Measurements from ENCODE around the gene MASP1. TPM values are rescaled to one million over a fixed set of nuclear protein-coding genes. Genes with fewer than 3 reads are reported as not detected.

Gene MASP1
- polyA plus RNA-seq, 1 donor from 2014 or later: 0.19 TPM

DNA sequence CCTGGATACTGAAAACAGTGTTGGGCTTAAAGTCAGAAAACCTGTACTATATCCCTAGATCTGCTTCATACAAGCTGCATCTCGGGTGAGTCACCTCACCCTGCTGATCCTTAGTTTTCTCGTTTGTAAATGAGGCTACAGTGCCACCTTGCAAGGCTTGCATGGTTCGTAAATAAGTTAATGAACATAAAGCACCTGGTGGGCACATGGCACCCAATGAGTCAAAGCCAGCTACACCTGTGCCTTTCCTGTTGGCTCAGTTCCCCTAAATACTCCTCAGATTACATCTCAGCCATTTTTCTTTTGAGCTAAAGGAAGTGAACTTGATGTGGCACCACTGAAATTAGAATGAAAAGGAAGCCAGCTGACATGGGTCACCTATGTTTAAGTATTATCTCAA lies 67.7 kb downstream of the MASP1 start:
- no peaks in the 10 kb centered on the region for H3F3A ChIP-seq (ENCODE audit: insufficient read depth, low read length, poor library complexity, severe bottlenecking)
- H3K79me2 ChIP-seq (replicated peaks; ENCODE audit: insufficient read depth, low read length): no peaks in the 10 kb centered on the region
- no peak overlapping the region for H3K27ac ChIP-seq (ENCODE audit: low read length)
- H3K9me3 ChIP-seq (ENCODE audit: low read length): no peaks in the 10 kb centered on the region
- no peak overlapping the region for H3K9ac ChIP-seq (ENCODE audit: low read length)
- TF ChIP-seq EP300 (conservative IDR thresholded peaks at IDR 0.05; ENCODE audit: poor library complexity, severe bottlenecking) (no peak), SMC3 (conservative IDR thresholded peaks at IDR 0.05; ENCODE audit: poor library complexity) (no peak), POLR2AphosphoS5 (IDR thresholded peaks at IDR 0.05) (no peak), MXI1 (conservative IDR thresholded peaks at IDR 0.05; ENCODE audit: poor library complexity, severe bottlenecking) (no peak), TAF1 (IDR thresholded peaks at IDR 0.05; ENCODE audit: low read depth) (no peak), EZH2 (IDR thresholded peaks at IDR 0.05; ENCODE audit: borderline replicate concordance, insufficient read depth, low read length, poor library complexity, severe bottlenecking) (no peak), RAD21 (conservative IDR thresholded peaks at IDR 0.05) (no peak)
- TF ChIP-seq, protein P1, sequence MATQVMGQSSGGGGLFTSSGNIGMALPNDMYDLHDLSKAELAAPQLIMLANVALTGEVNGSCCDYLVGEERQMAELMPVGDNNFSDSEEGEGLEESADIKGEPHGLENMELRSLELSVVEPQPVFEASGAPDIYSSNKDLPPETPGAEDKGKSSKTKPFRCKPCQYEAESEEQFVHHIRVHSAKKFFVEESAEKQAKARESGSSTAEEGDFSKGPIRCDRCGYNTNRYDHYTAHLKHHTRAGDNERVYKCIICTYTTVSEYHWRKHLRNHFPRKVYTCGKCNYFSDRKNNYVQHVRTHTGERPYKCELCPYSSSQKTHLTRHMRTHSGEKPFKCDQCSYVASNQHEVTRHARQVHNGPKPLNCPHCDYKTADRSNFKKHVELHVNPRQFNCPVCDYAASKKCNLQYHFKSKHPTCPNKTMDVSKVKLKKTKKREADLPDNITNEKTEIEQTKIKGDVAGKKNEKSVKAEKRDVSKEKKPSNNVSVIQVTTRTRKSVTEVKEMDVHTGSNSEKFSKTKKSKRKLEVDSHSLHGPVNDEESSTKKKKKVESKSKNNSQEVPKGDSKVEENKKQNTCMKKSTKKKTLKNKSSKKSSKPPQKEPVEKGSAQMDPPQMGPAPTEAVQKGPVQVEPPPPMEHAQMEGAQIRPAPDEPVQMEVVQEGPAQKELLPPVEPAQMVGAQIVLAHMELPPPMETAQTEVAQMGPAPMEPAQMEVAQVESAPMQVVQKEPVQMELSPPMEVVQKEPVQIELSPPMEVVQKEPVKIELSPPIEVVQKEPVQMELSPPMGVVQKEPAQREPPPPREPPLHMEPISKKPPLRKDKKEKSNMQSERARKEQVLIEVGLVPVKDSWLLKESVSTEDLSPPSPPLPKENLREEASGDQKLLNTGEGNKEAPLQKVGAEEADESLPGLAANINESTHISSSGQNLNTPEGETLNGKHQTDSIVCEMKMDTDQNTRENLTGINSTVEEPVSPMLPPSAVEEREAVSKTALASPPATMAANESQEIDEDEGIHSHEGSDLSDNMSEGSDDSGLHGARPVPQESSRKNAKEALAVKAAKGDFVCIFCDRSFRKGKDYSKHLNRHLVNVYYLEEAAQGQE (IDR thresholded peaks at IDR 0.05; ENCODE audit: borderline replicate concordance): no peak
- TF ChIP-seq, protein P2, sequence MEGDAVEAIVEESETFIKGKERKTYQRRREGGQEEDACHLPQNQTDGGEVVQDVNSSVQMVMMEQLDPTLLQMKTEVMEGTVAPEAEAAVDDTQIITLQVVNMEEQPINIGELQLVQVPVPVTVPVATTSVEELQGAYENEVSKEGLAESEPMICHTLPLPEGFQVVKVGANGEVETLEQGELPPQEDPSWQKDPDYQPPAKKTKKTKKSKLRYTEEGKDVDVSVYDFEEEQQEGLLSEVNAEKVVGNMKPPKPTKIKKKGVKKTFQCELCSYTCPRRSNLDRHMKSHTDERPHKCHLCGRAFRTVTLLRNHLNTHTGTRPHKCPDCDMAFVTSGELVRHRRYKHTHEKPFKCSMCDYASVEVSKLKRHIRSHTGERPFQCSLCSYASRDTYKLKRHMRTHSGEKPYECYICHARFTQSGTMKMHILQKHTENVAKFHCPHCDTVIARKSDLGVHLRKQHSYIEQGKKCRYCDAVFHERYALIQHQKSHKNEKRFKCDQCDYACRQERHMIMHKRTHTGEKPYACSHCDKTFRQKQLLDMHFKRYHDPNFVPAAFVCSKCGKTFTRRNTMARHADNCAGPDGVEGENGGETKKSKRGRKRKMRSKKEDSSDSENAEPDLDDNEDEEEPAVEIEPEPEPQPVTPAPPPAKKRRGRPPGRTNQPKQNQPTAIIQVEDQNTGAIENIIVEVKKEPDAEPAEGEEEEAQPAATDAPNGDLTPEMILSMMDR (IDR thresholded peaks at IDR 0.05; ENCODE audit: poor library complexity, severe bottlenecking): no peak
- no peaks in the 10 kb centered on the region for H3K36me3 ChIP-seq (ENCODE audit: insufficient read depth, low read length)
- H3K4me3 ChIP-seq (ENCODE audit: low read length): no peak overlapping the region
- H3K27me3 ChIP-seq (ENCODE audit: insufficient read depth, low read depth, low read length): no peaks in the 10 kb centered on the region
- H3K4me2 ChIP-seq (ENCODE audit: low read length): no peak overlapping the region
- no peaks in the 10 kb centered on the region for H4K20me1 ChIP-seq (ENCODE audit: insufficient read depth)
- no peaks in the 10 kb centered on the region for H3K9me2 ChIP-seq (ENCODE audit: insufficient read depth, low read length)
- no peak overlapping the region for H2AFZ ChIP-seq (ENCODE audit: low read depth, low read length)

DNA sequence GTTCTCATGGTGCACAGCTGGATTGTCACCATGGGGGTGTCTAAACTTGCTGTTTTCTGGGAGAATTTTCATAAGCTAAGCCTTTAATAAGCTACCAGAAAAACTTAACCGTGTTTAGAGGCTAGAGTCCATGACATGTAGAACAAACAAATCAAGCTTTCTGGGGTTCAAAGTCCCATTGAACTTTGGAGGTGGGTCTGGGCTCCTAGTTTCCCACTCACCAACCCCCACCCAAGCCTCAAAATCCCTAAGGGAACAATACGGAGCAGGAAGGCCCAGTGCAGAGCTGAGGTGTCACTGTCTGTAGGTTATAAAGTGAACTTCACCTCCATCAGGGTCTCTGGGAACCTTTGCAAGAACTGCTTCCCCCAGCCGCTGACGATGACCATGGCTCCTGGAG lies 68.7 kb downstream of the MASP1 start:
- H3K27me3 ChIP-seq (ENCODE audit: insufficient read depth, low read depth, low read length): no peaks in the 10 kb centered on the region
- no peak overlapping the region for H3K4me3 ChIP-seq (ENCODE audit: low read length)
- no peaks in the 10 kb centered on the region for H3K9me2 ChIP-seq (ENCODE audit: insufficient read depth, low read length)
- H3K9me3 ChIP-seq (ENCODE audit: low read length): no peaks in the 10 kb centered on the region
- H3K79me2 ChIP-seq (replicated peaks; ENCODE audit: insufficient read depth, low read length): no peaks in the 10 kb centered on the region
- H2AFZ ChIP-seq (ENCODE audit: low read depth, low read length): no peak overlapping the region
- H4K20me1 ChIP-seq (ENCODE audit: insufficient read depth): no peaks in the 10 kb centered on the region
- no peak overlapping the region for H3K9ac ChIP-seq (ENCODE audit: low read length)
- no peak overlapping the region for H3K4me2 ChIP-seq (ENCODE audit: low read length)
- H3K36me3 ChIP-seq (ENCODE audit: insufficient read depth, low read length): no peaks in the 10 kb centered on the region
- no peak overlapping the region for H3K27ac ChIP-seq (ENCODE audit: low read length)
- TF ChIP-seq RAD21 (conservative IDR thresholded peaks at IDR 0.05): no peak
- no peak for TF ChIP-seq EZH2 (IDR thresholded peaks at IDR 0.05; ENCODE audit: borderline replicate concordance, insufficient read depth, low read length, poor library complexity, severe bottlenecking)
- TF ChIP-seq, protein P2 (IDR thresholded peaks at IDR 0.05; ENCODE audit: poor library complexity, severe bottlenecking): no peak
- no peak for TF ChIP-seq POLR2AphosphoS5 (IDR thresholded peaks at IDR 0.05)
- TF ChIP-seq MXI1 (conservative IDR thresholded peaks at IDR 0.05; ENCODE audit: poor library complexity, severe bottlenecking): no peak
- TF ChIP-seq SMC3 (conservative IDR thresholded peaks at IDR 0.05; ENCODE audit: poor library complexity): no peak
- TF ChIP-seq EP300 (conservative IDR thresholded peaks at IDR 0.05; ENCODE audit: poor library complexity, severe bottlenecking): no peak
- TF ChIP-seq, protein P1 (IDR thresholded peaks at IDR 0.05; ENCODE audit: borderline replicate concordance): no peak
- TF ChIP-seq TAF1 (IDR thresholded peaks at IDR 0.05; ENCODE audit: low read depth): no peak
- H3F3A ChIP-seq (ENCODE audit: insufficient read depth, low read length, poor library complexity, severe bottlenecking): no peaks in the 10 kb centered on the region

Data from neural cell (in vitro differentiated cells).